ENCODE measurements around the gene USP6NL.

DNA sequence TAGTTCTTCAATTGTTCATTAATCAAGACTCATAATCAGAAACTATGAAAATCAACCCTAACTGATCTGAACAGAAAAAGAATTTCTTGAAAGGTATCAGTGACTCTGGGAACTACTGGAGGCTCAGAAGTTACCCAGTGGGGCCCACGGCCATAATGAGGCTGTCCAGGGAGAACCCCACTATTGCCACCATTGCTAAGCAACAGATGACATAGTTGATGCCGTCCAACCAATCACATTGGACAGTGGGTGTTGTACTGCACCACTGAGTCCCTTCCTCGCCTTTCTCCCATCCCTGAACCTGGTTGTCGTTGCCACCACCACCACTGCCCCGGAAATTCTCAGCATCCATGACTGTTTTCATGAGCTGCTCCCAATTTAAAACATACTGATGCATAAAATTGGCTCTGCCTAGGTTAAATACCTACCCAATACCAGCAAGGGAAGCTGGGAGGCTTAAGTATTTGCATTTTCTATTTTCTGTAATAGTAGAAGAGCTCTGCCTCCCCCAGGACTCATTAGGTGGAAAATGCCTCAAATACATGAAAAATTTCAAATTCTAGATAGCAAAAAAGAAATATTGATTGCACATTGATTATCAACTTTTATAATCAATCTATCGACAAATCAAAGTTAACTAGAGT, 26.7 kb upstream of the USP6NL start:
- no peak for TF ChIP-seq HDGF (IDR thresholded peaks at IDR 0.05; ENCODE audit: borderline replicate concordance)
- no peak for TF ChIP-seq BHLHE40 (IDR thresholded peaks at IDR 0.05; ENCODE audit: borderline replicate concordance)
- TF ChIP-seq SUZ12 (IDR thresholded peaks at IDR 0.05) = no peak
- TF ChIP-seq FOXM1 (IDR thresholded peaks at IDR 0.05; ENCODE audit: borderline replicate concordance) = no peak
- TF ChIP-seq SP1 (IDR thresholded peaks at IDR 0.05) = no peak
